OCI-LY1 (cell line): Measurements from ENCODE around the gene GRHL1.
A peak's percentile ranks its signal among the peaks of the same experiment; 100 is the strongest.

Experiments
- H2AFZ ChIP-seq: fragments of 200-600 bp; sonication (generic), shearing (Covaris generic); 2 replicates; pipeline ENCODE4 v1.6.0; 2014; ENCODE audit warnings: antibody characterized with exemption, mild to moderate bottlenecking, low read length
- H3F3A ChIP-seq: fragments of 200-600 bp; sonication (generic), shearing (Covaris generic); 2 replicates; pipeline ENCODE4 v1.6.0; 2014; ENCODE audit warnings: mild to moderate bottlenecking, antibody characterized with exemption, low read length, moderate library complexity; ENCODE audit not compliant: insufficient read depth
- H3K27ac ChIP-seq: fragments of 200-600 bp; sonication (generic); 2 replicates; pipeline ENCODE4 v1.5.1; 2014; ENCODE audit warnings: low read length, mixed run types, mild to moderate bottlenecking, low read depth; ENCODE audit not compliant: poor library complexity, severe bottlenecking
- H3K27me3 ChIP-seq: fragments of 200-600 bp; sonication (generic); 2 replicates; pipeline ENCODE4 v1.6.0; 2014; ENCODE audit warnings: antibody characterized with exemption, mild to moderate bottlenecking, low read length, moderate library complexity; ENCODE audit not compliant: insufficient read depth
- H3K36me3 ChIP-seq: fragments of 200-600 bp; sonication (generic); 2 replicates; pipeline ENCODE4 v1.6.1; 2014; ENCODE audit warnings: mild to moderate bottlenecking, antibody characterized with exemption, low read length, moderate library complexity, mixed read lengths; ENCODE audit not compliant: insufficient read depth
- H3K4me1 ChIP-seq: fragments of 200-600 bp; sonication (generic); 2 replicates; pipeline ENCODE4 v1.5.1; 2014; ENCODE audit warnings: mild to moderate bottlenecking, low read length, moderate library complexity; ENCODE audit not compliant: insufficient read depth, severe bottlenecking
- H3K4me2 ChIP-seq: fragments of 200-600 bp; sonication (generic), shearing (Covaris generic); 2 replicates; pipeline ENCODE4 v1.6.1; 2014; ENCODE audit warnings: low read length
- H3K4me3 ChIP-seq: fragments of 200-600 bp; sonication (generic); 2 replicates; pipeline ENCODE4 v1.5.1; 2014; ENCODE audit warnings: low read length, low read depth, mild to moderate bottlenecking, mixed read lengths; ENCODE audit not compliant: poor library complexity, severe bottlenecking
- H3K79me2 ChIP-seq: fragments of 200-600 bp; shearing (Covaris generic); 2 replicates; pipeline ENCODE4 v1.6.1; 2016; ENCODE audit warnings: mixed run types, low read length, mixed read lengths; ENCODE audit not compliant: insufficient read depth
- H3K9ac ChIP-seq: fragments of 200-600 bp; sonication (generic), shearing (Covaris generic); 2 replicates; pipeline ENCODE4 v1.6.1; 2014; ENCODE audit warnings: mild to moderate bottlenecking, low read length, mixed read lengths
- H3K9me2 ChIP-seq: fragments of 200-600 bp; sonication (generic), shearing (Covaris generic); 2 replicates; pipeline ENCODE4 v1.6.1; 2014; ENCODE audit warnings: low read depth, mild to moderate bottlenecking, low read length, mixed read lengths
- H3K9me3 ChIP-seq: fragments of 200-600 bp; shearing (Covaris generic); 2 replicates; pipeline ENCODE4 v1.6.1; 2014; ENCODE audit warnings: low read length, mixed read lengths
- H4K20me1 ChIP-seq: fragments of 200-600 bp; sonication (generic), shearing (Covaris generic); 2 replicates; pipeline ENCODE4 v1.6.0; 2016; ENCODE audit warnings: mild to moderate bottlenecking, low read length; ENCODE audit not compliant: insufficient read depth
- EZH2 ChIP-seq: fragments of 200-600 bp; sonication (generic), shearing (Covaris generic); IDR thresholded peaks from 2 replicates; pipeline ENCODE4 v1.8.0; 2017; ENCODE audit warnings: borderline replicate concordance, mixed run types, mild to moderate bottlenecking, antibody characterized with exemption, low read length, moderate library complexity, mixed read lengths
- TF ChIP-seq, protein P1 (sequence below): fragments of 200-600 bp; sonication (generic), shearing (Covaris generic); IDR thresholded peaks from 2 replicates; pipeline ENCODE4 v1.5.1; 2017; ENCODE audit warnings: mild to moderate bottlenecking, antibody characterized with exemption, low read length, moderate library complexity, mixed read lengths

The GRHL1 gene

DNA sequence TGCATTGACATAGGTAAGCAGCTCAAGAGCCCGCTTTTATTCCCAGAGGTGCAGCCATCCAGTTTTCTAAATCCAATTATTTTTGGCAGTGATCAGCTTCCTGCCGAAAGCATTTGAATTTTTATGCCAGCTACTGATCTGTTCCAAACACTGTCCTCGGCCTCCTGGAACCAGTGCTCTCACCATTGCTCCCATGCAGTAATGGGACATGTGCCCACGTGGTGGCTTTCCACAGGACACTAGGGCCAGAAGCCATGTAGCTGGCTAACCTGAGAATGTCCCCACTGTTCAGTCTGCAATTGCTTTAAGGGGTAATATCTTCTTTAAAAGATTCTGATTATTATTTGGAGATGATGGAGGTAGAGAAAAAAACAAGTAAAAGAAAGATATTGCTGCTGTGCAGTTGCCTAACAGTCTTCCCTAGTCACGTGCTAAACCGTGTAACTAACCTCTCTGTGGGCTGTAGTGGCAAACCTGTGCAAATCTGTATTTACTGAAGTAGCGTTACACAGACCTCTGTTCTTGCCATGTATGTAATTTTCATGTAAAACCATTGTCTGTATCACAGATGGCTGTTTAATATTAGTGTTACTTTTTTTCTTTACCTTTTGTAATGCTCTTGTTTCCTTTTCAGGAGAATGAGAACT, 13.0 kb downstream of the GRHL1 start:
- Histone ChIP-seq H3K4me2 (no peak overlapping the region), H2AFZ (no peak overlapping the region), H3F3A (peaks cover 8% of the 10 kb centered on the region; the same call in 1 of the 2 replicates), H3K27me3 (no peaks in the 10 kb centered on the region), H3K4me3 (no peak overlapping the region), H3K9me3 (no peaks in the 10 kb centered on the region), H3K4me1 (peaks cover 30% of the 10 kb centered on the region), H3K79me2 (no peaks in the 10 kb centered on the region), H3K36me3 (peaks cover 22% of the 10 kb centered on the region), H3K9me2 (no peaks in the 10 kb centered on the region), H4K20me1 (no peaks in the 10 kb centered on the region), H3K27ac (no peak overlapping the region), H3K9ac (no peak overlapping the region)
- TF ChIP-seq, protein P1, sequence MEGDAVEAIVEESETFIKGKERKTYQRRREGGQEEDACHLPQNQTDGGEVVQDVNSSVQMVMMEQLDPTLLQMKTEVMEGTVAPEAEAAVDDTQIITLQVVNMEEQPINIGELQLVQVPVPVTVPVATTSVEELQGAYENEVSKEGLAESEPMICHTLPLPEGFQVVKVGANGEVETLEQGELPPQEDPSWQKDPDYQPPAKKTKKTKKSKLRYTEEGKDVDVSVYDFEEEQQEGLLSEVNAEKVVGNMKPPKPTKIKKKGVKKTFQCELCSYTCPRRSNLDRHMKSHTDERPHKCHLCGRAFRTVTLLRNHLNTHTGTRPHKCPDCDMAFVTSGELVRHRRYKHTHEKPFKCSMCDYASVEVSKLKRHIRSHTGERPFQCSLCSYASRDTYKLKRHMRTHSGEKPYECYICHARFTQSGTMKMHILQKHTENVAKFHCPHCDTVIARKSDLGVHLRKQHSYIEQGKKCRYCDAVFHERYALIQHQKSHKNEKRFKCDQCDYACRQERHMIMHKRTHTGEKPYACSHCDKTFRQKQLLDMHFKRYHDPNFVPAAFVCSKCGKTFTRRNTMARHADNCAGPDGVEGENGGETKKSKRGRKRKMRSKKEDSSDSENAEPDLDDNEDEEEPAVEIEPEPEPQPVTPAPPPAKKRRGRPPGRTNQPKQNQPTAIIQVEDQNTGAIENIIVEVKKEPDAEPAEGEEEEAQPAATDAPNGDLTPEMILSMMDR: no peak
- no peak for TF ChIP-seq EZH2

- Histone ChIP-seq H4K20me1 (no peaks in the 10 kb centered on the region), H3K9ac (no peak overlapping the region), H3K27ac (no peak overlapping the region), H3K36me3 (peaks cover 22% of the 10 kb centered on the region), H3K4me1 (peaks cover 30% of the 10 kb centered on the region), H3K9me3 (no peaks in the 10 kb centered on the region), H3K4me2 (no peak overlapping the region), H2AFZ (no peak overlapping the region), H3K9me2 (no peaks in the 10 kb centered on the region), H3K27me3 (no peaks in the 10 kb centered on the region), H3K79me2 (no peaks in the 10 kb centered on the region), H3K4me3 (no peak overlapping the region), H3F3A (peaks cover 8% of the 10 kb centered on the region; the same call in 1 of the 2 replicates)
- TF ChIP-seq, protein P1: no peak
Observed at GRCh38 chr2:9965119-9965822, 13.8 kb downstream of the GRHL1 start.

- Histone ChIP-seq H3K9me3 (no peaks in the 10 kb centered on the region), H2AFZ (no peak overlapping the region), H3K4me1 (peaks cover 30% of the 10 kb centered on the region), H3K9me2 (no peaks in the 10 kb centered on the region), H4K20me1 (no peaks in the 10 kb centered on the region), H3K4me3 (no peak overlapping the region), H3K4me2 (peak overlapping the region; percentile 39; the same call in 1 of the 2 replicates), H3K27me3 (no peaks in the 10 kb centered on the region), H3K36me3 (peaks cover 18% of the 10 kb centered on the region), H3F3A (peaks cover 8% of the 10 kb centered on the region; the same call in 1 of the 2 replicates), H3K79me2 (no peaks in the 10 kb centered on the region), H3K9ac (no peak overlapping the region), H3K27ac (peak overlapping the region; percentile 79)
- TF ChIP-seq, protein P1: no peak
- no peak for TF ChIP-seq EZH2
Observed at GRCh38 chr2:9966491-9967022, 15.1 kb downstream of the GRHL1 start.
